Brain microvascular endothelial cell (primary cell): ENCODE data around the gene FTHL17.

Source experiments
- DNase-seq: peaks from one replicate; pipeline ENCODE4 v3.0.0-alpha.2; 2020
- H3K27ac ChIP-seq: fragments of 250-450 bp; sonication (Bioruptor Pico); 2 replicates; pipeline ENCODE4 v1.5.1; 2020; ENCODE audit warnings: mild to moderate bottlenecking, moderate library complexity
- H3K27me3 ChIP-seq: fragments of 250-450 bp; sonication (Bioruptor Pico); replicated peaks from 2 replicates; pipeline ENCODE4 v1.5.1; 2020; ENCODE audit warnings: mild to moderate bottlenecking
- H3K36me3 ChIP-seq: fragments of 250-450 bp; sonication (Bioruptor Pico); replicated peaks from 2 replicates; pipeline ENCODE4 v1.5.1; 2020; ENCODE audit warnings: mild to moderate bottlenecking
- H3K4me3 ChIP-seq: 2 replicates; pipeline ENCODE4 v1.5.1; 2011; ENCODE audit warnings: low read depth, mild to moderate bottlenecking, control low read depth, low read length, moderate library complexity
- in situ Hi-C: cut with HindIII; loops from 2 replicates; pipeline ENCODE4 v1.10.0; 2017; ENCODE audit warnings: low sequenced_read_pairs, low pct_ligation_motif_present
- TF ChIP-seq, protein P1 (sequence below): IDR thresholded peaks from 2 replicates; pipeline ENCODE4 v1.5.1; 2011; ENCODE audit warnings: low read depth, mild to moderate bottlenecking, moderate library complexity, low read length, control low read depth, inconsistent platforms; ENCODE audit errors: missing control alignments

FTHL17 gene

DNA sequence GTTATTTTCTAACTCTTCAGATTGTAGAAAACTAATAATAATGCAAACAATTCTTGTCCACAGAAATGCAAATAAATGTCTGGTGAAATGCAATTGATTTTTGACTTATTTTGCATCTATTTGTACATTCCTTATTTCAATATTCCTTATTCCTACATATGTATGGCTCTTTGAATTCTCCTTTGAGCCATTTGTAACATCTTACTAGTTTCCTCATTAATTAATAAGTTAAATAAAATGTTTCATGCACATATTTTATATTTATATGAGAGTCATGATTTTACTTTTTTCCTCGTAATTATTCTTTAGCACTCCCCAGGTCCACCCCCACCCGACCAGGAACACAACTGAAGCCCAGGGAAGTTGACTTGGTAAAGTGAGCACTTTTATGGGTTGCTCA is 2.7 kb upstream of the FTHL17 start:
- H3K27ac ChIP-seq, result no peak overlapping the region
- no peaks in the 10 kb centered on the region for H3K27me3 ChIP-seq
- in situ Hi-C loops, result no loop called here
- no peaks in the 10 kb centered on the region for H3K36me3 ChIP-seq
- TF ChIP-seq, protein P1, sequence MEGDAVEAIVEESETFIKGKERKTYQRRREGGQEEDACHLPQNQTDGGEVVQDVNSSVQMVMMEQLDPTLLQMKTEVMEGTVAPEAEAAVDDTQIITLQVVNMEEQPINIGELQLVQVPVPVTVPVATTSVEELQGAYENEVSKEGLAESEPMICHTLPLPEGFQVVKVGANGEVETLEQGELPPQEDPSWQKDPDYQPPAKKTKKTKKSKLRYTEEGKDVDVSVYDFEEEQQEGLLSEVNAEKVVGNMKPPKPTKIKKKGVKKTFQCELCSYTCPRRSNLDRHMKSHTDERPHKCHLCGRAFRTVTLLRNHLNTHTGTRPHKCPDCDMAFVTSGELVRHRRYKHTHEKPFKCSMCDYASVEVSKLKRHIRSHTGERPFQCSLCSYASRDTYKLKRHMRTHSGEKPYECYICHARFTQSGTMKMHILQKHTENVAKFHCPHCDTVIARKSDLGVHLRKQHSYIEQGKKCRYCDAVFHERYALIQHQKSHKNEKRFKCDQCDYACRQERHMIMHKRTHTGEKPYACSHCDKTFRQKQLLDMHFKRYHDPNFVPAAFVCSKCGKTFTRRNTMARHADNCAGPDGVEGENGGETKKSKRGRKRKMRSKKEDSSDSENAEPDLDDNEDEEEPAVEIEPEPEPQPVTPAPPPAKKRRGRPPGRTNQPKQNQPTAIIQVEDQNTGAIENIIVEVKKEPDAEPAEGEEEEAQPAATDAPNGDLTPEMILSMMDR, result no peak
- no peak overlapping the region for H3K4me3 ChIP-seq
- no peak for DNase-seq

DNA sequence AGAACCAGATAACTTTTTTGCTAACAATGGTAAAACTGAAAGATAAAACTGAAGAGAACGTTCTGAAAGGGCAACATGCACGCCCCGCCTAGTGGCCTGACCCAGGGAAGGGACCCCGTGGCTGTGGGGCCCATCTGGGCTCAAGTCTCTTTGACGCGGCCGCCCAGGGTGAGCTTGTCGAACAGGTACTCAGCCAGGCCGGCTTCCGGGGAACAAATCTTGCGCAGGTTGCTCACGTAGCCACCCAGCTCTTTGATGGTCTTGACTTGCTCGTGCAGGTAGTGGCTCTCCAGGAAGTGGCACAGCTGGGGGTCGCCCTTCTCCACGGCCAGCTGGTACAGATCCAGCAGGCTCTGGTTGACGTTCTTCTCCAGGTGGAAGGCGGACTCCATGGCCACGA is 579 bp downstream of the FTHL17 start:
- Histone ChIP-seq H3K4me3 (no peak overlapping the region), H3K27me3 (no peaks in the 10 kb centered on the region), H3K27ac (no peak overlapping the region), H3K36me3 (no peaks in the 10 kb centered on the region)
- TF ChIP-seq, protein P1, result no peak
- no peak for DNase-seq
- in situ Hi-C loops, result no loop called here

DNA sequence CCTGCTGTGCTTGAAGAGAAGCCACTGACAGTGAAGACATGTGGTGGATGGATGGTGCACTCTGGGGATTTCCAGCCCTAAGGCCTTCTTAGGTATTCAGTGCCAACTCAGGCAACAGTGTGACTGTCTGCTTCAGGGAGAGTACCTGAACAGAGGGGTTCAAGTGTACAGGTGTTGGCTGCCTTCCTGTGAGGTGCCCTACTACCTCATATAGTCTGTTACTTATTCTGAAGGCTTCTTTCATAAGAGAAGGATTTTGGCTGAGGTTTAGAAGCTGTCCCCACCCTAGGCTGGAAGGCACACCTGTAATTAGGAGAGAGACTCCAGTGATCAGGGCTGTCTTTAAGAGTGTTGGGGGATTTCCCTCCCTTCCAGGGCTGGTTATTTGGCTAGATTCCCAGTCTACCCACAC is 1.8 kb downstream of the FTHL17 start:
- Histone ChIP-seq H3K27ac (no peak overlapping the region), H3K27me3 (no peaks in the 10 kb centered on the region), H3K4me3 (no peak overlapping the region), H3K36me3 (no peaks in the 10 kb centered on the region)
- TF ChIP-seq, protein P1, result no peak
- in situ Hi-C loops, result no loop called here
- DNase-seq, result no peak

GRCh38 chrX:31063114-31063513 is 8.7 kb downstream of the FTHL17 start:
- no peak overlapping the region for H3K4me3 ChIP-seq
- H3K36me3 ChIP-seq, result no peaks in the 10 kb centered on the region
- TF ChIP-seq, protein P1, result no peak
- H3K27ac ChIP-seq, result no peak overlapping the region
- DNase-seq, result no peak
- in situ Hi-C loops, result no loop called here
- H3K27me3 ChIP-seq, result no peaks in the 10 kb centered on the region

GRCh38 chrX:31061091-31061490 is 10.8 kb downstream of the FTHL17 start:
- no peak overlapping the region for H3K27ac ChIP-seq
- H3K27me3 ChIP-seq, result no peaks in the 10 kb centered on the region
- TF ChIP-seq, protein P1, result no peak
- H3K4me3 ChIP-seq, result no peak overlapping the region
- DNase-seq, result no peak
- no peaks in the 10 kb centered on the region for H3K36me3 ChIP-seq
- in situ Hi-C loops, result no loop called here

DNA sequence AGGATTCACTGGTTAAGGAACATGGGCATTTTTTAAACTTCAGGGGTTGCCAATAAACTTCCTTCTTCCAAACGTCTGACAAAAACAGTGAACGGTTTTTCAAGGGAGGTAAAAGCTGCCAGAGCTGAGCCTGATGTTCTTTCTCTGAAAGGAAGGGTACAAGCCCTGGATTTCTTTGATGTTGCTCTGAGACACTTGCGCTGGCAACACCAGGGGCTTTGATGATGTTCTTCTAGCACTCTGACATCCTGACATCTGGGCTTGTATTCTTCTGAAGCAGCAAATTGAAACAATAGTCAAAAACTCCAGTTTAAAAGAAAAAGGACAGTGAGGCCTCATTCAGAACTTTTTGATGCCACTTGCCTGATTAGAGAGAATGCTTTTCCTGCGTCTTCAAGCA is 11.8 kb downstream of the FTHL17 start:
- no peak overlapping the region for H3K27ac ChIP-seq
- no peak for DNase-seq
- H3K36me3 ChIP-seq, result no peaks in the 10 kb centered on the region
- H3K27me3 ChIP-seq, result no peaks in the 10 kb centered on the region
- TF ChIP-seq, protein P1, result no peak
- H3K4me3 ChIP-seq, result no peak overlapping the region
- in situ Hi-C loops, result no loop called here
